ENCODE measurements around the gene CTBP1.

CTBP1 gene

GRCh38 chr4:1245481-1246051 lies 3.4 kb downstream of the CTBP1 start:
- Histone ChIP-seq H3K36me3 (ENCODE audit: control insufficient read depth, insufficient read depth, low read length) (no peaks in the 10 kb centered on the region), H3K4me1 (ENCODE audit: control insufficient read depth, insufficient read depth, low read length) (peaks cover 41% of the 10 kb centered on the region), H3K9ac (ENCODE audit: low read length) (no peak overlapping the region), H3K27ac (ENCODE audit: low read depth, low read length) (peak overlapping the region; percentile 12), H3K27me3 (ENCODE audit: control insufficient read depth, insufficient read depth, low read length) (no peaks in the 10 kb centered on the region), H3K4me3 (ENCODE audit: low read length) (no peak overlapping the region)

GRCh38 chr4:1244978-1245471 lies 3.9 kb downstream of the CTBP1 start:
- Histone ChIP-seq H3K9ac (ENCODE audit: low read length) (no peak overlapping the region), H3K36me3 (ENCODE audit: control insufficient read depth, insufficient read depth, low read length) (no peaks in the 10 kb centered on the region), H3K27me3 (ENCODE audit: control insufficient read depth, insufficient read depth, low read length) (no peaks in the 10 kb centered on the region), H3K27ac (ENCODE audit: low read depth, low read length) (no peak overlapping the region), H3K4me3 (ENCODE audit: low read length) (no peak overlapping the region), H3K4me1 (ENCODE audit: control insufficient read depth, insufficient read depth, low read length) (peaks cover 35% of the 10 kb centered on the region)

GRCh38 chr4:1244081-1244977 lies 4.6 kb downstream of the CTBP1 start:
- H3K4me3 ChIP-seq (ENCODE audit: low read length): no peak overlapping the region
- H3K36me3 ChIP-seq (ENCODE audit: control insufficient read depth, insufficient read depth, low read length): peaks cover 7% of the 10 kb centered on the region
- H3K27ac ChIP-seq (ENCODE audit: low read depth, low read length): no peak overlapping the region
- H3K4me1 ChIP-seq (ENCODE audit: control insufficient read depth, insufficient read depth, low read length): peaks cover 33% of the 10 kb centered on the region
- H3K27me3 ChIP-seq (ENCODE audit: control insufficient read depth, insufficient read depth, low read length): no peaks in the 10 kb centered on the region
- no peak overlapping the region for H3K9ac ChIP-seq (ENCODE audit: low read length)

GRCh38 chr4:1243451-1244080 lies 5.4 kb downstream of the CTBP1 start:
- no peak overlapping the region for H3K9ac ChIP-seq (ENCODE audit: low read length)
- H3K27ac ChIP-seq (ENCODE audit: low read depth, low read length): no peak overlapping the region

GRCh38 chr4:1242506-1243450 lies 6.2 kb downstream of the CTBP1 start:
- Histone ChIP-seq H3K9ac (ENCODE audit: low read length) (no peak overlapping the region), H3K4me3 (ENCODE audit: low read length) (no peak overlapping the region), H3K4me1 (ENCODE audit: control insufficient read depth, insufficient read depth, low read length) (peaks cover 33% of the 10 kb centered on the region), H3K27ac (ENCODE audit: low read depth, low read length) (no peak overlapping the region), H3K36me3 (ENCODE audit: control insufficient read depth, insufficient read depth, low read length) (peaks cover 19% of the 10 kb centered on the region), H3K27me3 (ENCODE audit: control insufficient read depth, insufficient read depth, low read length) (no peaks in the 10 kb centered on the region)

More at GRCh38 chr4:1243451-1244080, 5.4 kb downstream of the CTBP1 start:
- Histone ChIP-seq H3K36me3 (ENCODE audit: control insufficient read depth, insufficient read depth, low read length) (peaks cover 12% of the 10 kb centered on the region), H3K4me3 (ENCODE audit: low read length) (no peak overlapping the region), H3K27me3 (ENCODE audit: control insufficient read depth, insufficient read depth, low read length) (no peaks in the 10 kb centered on the region), H3K4me1 (ENCODE audit: control insufficient read depth, insufficient read depth, low read length) (peaks cover 33% of the 10 kb centered on the region)

DNA sequence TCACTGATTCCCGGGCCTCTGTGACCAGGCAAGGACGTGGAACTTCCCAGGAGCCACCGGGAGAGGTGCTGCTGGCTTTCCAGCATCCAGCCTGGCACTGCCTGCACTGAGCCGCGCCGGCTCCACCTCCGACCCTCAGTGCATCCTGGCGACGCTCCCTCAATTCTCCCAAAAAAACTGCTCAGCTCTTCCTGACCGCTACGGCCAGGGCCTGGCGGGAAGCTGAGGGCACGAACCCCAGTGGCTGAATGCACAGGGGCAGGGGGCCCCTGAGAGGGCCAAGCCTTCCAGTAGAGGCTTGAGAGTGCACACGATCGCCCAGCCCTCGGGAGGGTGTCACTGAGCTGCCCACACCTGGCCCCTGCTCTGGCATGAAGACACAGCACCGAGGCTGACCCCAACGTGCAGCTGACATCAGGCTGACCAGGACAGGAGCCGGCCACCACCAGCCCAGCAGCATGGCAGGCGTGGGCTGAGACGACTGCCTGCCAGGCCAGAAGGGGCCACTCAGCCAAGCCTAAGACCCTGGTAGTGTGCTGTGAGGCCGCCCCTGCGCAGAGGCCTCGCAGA lies 6.9 kb downstream of the CTBP1 start:
- H3K27ac ChIP-seq (ENCODE audit: low read depth, low read length): no peak overlapping the region
- H3K9ac ChIP-seq (ENCODE audit: low read length): no peak overlapping the region
- no peaks in the 10 kb centered on the region for H3K27me3 ChIP-seq (ENCODE audit: control insufficient read depth, insufficient read depth, low read length)
- peaks cover 29% of the 10 kb centered on the region for H3K4me1 ChIP-seq (ENCODE audit: control insufficient read depth, insufficient read depth, low read length)
- peaks cover 21% of the 10 kb centered on the region for H3K36me3 ChIP-seq (ENCODE audit: control insufficient read depth, insufficient read depth, low read length)
- H3K4me3 ChIP-seq (ENCODE audit: low read length): no peak overlapping the region

- H3K27me3 ChIP-seq (ENCODE audit: control insufficient read depth, insufficient read depth, low read length): no peaks in the 10 kb centered on the region
- H3K36me3 ChIP-seq (ENCODE audit: control insufficient read depth, insufficient read depth, low read length): peaks cover 21% of the 10 kb centered on the region
- H3K4me1 ChIP-seq (ENCODE audit: control insufficient read depth, insufficient read depth, low read length): peaks cover 24% of the 10 kb centered on the region
- no peak overlapping the region for H3K9ac ChIP-seq (ENCODE audit: low read length)
- H3K27ac ChIP-seq (ENCODE audit: low read depth, low read length): no peak overlapping the region
- no peak overlapping the region for H3K4me3 ChIP-seq (ENCODE audit: low read length)
Observed at GRCh38 chr4:1241466-1241935, 7.4 kb downstream of the CTBP1 start.

- Histone ChIP-seq H3K27me3 (ENCODE audit: control insufficient read depth, insufficient read depth, low read length) (no peaks in the 10 kb centered on the region), H3K4me1 (ENCODE audit: control insufficient read depth, insufficient read depth, low read length) (peaks cover 17% of the 10 kb centered on the region), H3K4me3 (ENCODE audit: low read length) (no peak overlapping the region), H3K9ac (ENCODE audit: low read length) (no peak overlapping the region), H3K27ac (ENCODE audit: low read depth, low read length) (no peak overlapping the region), H3K36me3 (ENCODE audit: control insufficient read depth, insufficient read depth, low read length) (peaks cover 25% of the 10 kb centered on the region)
Observed at GRCh38 chr4:1240721-1241465, 8.0 kb downstream of the CTBP1 start.

DNA sequence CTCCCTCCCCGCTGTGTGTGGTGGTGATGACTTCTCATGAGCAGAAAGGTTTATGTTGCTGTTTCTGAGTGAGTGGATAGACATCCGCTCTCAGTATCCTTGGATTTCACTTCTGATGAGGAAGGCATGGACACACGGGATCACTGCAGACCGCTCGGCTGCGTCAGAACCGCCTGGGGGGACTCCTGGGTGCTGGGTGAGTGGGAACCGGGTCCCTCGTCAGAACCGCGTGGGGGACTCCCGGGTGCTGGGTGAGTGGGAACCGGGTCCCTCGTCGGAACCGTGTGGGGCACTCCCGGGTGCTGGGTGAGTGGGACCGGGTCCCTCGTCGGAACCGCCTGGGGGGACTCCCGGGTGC lies 9.0 kb downstream of the CTBP1 start:
- peaks cover 10% of the 10 kb centered on the region for H3K4me1 ChIP-seq (ENCODE audit: control insufficient read depth, insufficient read depth, low read length)
- no peak overlapping the region for H3K9ac ChIP-seq (ENCODE audit: low read length)
- H3K36me3 ChIP-seq (ENCODE audit: control insufficient read depth, insufficient read depth, low read length): peaks cover 34% of the 10 kb centered on the region
- no peak overlapping the region for H3K4me3 ChIP-seq (ENCODE audit: low read length)
- no peaks in the 10 kb centered on the region for H3K27me3 ChIP-seq (ENCODE audit: control insufficient read depth, insufficient read depth, low read length)
- H3K27ac ChIP-seq (ENCODE audit: low read depth, low read length): no peak overlapping the region

DNA sequence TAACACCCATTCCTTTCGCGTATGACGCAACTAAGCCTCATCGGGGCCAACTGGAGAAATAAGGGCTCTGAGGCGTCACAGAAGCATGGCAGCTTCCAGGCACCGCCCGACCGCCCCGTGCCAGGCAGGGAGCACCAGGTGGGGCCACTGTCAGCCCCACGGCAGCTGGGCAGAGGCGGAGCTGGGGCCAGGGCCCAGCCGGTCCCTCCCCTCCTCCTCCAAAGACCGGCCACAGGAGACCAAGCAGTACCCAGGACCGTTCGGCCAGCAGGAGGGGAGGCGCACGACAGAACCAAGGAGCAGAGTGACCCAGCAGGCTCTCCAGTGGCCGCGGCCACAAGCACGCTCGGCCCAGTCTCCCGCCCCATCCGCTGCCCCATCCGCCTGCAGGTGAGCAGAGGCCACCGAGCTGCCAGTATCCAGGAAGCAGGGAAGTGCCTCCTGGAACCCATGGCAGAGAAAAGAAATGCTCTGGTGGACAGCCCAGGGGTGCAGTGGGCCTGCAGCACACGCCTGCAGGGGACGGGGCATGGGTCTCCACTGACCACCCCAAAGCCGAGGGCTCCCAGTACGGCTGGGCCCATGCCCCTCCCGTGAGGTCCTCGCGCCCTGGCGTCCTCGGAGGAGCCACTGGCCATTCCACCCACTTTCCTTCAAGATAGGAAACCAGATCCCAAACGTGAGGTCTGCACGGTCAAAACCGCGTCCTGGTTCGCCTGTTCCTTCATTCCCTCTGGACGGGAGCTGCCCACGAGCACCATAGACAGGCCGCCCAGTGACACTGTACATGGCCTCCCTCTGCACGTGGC lies 9.6 kb downstream of the CTBP1 start:
- Histone ChIP-seq H3K27ac (ENCODE audit: low read depth, low read length) (no peak overlapping the region), H3K4me3 (ENCODE audit: low read length) (no peak overlapping the region), H3K27me3 (ENCODE audit: control insufficient read depth, insufficient read depth, low read length) (no peaks in the 10 kb centered on the region), H3K4me1 (ENCODE audit: control insufficient read depth, insufficient read depth, low read length) (peaks cover 6% of the 10 kb centered on the region), H3K36me3 (ENCODE audit: control insufficient read depth, insufficient read depth, low read length) (peaks cover 34% of the 10 kb centered on the region), H3K9ac (ENCODE audit: low read length) (no peak overlapping the region)

Data from rectal smooth muscle tissue (tissue), 1 donor.